Measurements from ENCODE around the gene RNF128.

DNA sequence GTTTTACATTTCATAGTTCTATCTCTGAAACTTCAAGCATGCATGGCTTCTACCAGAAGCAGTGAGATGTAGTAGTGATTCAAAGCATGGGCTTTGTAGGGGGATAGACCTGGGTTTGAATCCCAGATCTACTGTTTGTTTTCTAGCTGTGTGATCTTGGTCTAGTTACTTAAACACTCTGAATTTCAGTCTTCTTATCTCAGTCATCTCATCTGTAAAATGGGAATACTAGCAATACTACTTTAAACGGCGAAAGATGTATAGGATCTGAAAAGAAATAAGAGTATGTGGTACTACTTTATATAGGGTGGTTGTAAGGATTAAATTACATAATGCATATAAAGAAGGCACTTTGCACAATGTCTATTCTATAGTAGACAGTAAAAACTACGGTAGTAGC lies 20.0 kb upstream of the RNF128 start:
- TF ChIP-seq ZNF607 (CRISPR knock-in tag; IDR thresholded peaks at IDR 0.05; ENCODE audit: borderline replicate concordance) = no peak
- no peak for TF ChIP-seq RBFOX2 (IDR thresholded peaks at IDR 0.05; ENCODE audit: low read depth, low read length)
- TF ChIP-seq, protein P1, sequence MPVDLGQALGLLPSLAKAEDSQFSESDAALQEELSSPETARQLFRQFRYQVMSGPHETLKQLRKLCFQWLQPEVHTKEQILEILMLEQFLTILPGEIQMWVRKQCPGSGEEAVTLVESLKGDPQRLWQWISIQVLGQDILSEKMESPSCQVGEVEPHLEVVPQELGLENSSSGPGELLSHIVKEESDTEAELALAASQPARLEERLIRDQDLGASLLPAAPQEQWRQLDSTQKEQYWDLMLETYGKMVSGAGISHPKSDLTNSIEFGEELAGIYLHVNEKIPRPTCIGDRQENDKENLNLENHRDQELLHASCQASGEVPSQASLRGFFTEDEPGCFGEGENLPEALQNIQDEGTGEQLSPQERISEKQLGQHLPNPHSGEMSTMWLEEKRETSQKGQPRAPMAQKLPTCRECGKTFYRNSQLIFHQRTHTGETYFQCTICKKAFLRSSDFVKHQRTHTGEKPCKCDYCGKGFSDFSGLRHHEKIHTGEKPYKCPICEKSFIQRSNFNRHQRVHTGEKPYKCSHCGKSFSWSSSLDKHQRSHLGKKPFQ (CRISPR knock-in tag; IDR thresholded peaks at IDR 0.05; ENCODE audit: insufficient replicate concordance) = no peak
- TF ChIP-seq CTCF (CRISPR knock-in tag; IDR thresholded peaks at IDR 0.05) = no peak
- no peak for TF ChIP-seq ZNF660 (CRISPR knock-in tag; IDR thresholded peaks at IDR 0.05; ENCODE audit: borderline replicate concordance, low read depth)
- no peak for TF ChIP-seq PHF20 (CRISPR knock-in tag; IDR thresholded peaks at IDR 0.05)
- no peak for TF ChIP-seq NCOA1 (CRISPR knock-in tag; IDR thresholded peaks at IDR 0.05)
- no peak for TF ChIP-seq BCL3 (CRISPR knock-in tag; IDR thresholded peaks at IDR 0.05)

Measured in HepG2 (cell line).